Measurements from ENCODE around the gene GNA12.

DNA sequence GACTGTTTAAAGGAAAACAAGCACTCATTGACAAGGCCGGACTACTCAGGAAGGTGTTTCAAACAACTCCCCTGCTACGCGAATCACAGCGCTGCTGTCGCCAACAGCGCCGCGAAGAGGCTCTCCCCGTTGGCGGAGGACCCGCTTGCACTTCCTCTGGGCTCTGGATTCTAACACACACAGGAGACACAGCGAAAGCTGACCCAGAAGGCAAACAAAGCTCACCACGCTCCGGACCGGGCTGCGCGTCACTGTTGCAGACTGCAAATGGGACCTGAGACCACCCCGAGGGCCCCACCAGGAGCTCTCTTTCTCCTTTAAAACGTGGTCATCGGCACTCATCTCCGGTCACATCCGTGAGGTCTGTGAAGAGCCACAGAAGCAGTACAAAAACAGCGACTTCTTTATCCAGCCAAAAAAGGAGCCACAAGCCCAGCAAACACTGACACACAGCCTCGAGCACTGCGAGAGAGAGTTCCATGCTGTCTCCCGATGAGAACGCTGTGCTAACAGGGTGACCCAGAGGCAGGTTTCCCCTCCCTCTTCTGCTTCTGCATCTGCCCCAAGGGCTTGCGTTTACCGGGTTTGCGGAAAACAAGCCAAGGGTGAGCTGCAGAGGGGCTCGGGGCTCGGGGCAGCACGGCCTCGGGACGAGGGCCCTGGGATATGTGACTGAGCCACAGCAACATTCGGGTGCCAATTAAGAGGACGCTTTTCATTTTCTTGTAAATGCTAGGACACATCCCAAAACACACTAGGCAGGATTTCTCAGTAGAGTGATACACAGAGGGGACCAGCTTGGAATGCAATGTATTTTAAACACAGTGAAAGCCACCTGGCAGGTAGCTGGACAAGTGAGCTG, 114.8 kb downstream of the GNA12 start:
- TF ChIP-seq, protein P1, sequence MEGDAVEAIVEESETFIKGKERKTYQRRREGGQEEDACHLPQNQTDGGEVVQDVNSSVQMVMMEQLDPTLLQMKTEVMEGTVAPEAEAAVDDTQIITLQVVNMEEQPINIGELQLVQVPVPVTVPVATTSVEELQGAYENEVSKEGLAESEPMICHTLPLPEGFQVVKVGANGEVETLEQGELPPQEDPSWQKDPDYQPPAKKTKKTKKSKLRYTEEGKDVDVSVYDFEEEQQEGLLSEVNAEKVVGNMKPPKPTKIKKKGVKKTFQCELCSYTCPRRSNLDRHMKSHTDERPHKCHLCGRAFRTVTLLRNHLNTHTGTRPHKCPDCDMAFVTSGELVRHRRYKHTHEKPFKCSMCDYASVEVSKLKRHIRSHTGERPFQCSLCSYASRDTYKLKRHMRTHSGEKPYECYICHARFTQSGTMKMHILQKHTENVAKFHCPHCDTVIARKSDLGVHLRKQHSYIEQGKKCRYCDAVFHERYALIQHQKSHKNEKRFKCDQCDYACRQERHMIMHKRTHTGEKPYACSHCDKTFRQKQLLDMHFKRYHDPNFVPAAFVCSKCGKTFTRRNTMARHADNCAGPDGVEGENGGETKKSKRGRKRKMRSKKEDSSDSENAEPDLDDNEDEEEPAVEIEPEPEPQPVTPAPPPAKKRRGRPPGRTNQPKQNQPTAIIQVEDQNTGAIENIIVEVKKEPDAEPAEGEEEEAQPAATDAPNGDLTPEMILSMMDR (conservative IDR thresholded peaks at IDR 0.05; ENCODE audit: low read depth, low read length): no peak
- no peak for TF ChIP-seq MAFK (IDR thresholded peaks at IDR 0.05; ENCODE audit: low read depth, low read length)
- no peak for TF ChIP-seq RAD21 (IDR thresholded peaks at IDR 0.05; ENCODE audit: low read length)

Data from IMR-90 (cell line).